Measurements from ENCODE around the gene RNF145. TPM values are rescaled to one million over a fixed set of nuclear protein-coding genes. Genes with fewer than 3 reads are reported as not detected.

Gene RNF145
- total RNA-seq, 4 donors from 2014 or later, result 20.2 to 78.2 (median 73.6) TPM

DNA sequence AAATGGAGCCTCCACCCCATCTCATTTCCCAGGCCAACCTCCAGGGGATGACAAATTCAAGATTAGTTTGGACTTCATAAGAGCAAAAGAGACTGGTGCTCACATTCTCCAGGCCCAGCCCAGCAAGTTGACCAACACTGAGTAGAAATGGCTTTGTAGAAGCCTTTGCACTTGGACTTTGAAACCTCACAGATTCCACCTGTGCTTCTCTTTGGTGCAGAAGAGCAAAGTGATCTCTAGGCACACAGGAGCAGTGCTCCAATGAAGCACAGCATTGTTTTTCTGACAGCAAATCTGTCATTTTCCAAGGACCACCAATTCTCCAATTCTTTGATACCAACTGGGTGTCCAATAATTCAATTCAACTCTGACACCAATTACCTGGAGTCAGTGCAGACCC, 17.1 kb upstream of the RNF145 start:
- H3K4me3 ChIP-seq, result no peak overlapping the region
- no peaks in the 10 kb centered on the region for H3K36me3 ChIP-seq
- no peak for DNase-seq
- intact Hi-C loops (cut with DNase I; ENCODE audit: low total_unique reads), result no loop called here
- H3K9me3 ChIP-seq, result no peaks in the 10 kb centered on the region
- H3K4me1 ChIP-seq, result no peaks in the 10 kb centered on the region
- H3K27me3 ChIP-seq, result no peaks in the 10 kb centered on the region
- H3K27ac ChIP-seq, result no peak overlapping the region
- no peak for TF ChIP-seq POLR2A (IDR thresholded peaks at IDR 0.05)
- TF ChIP-seq, protein P1, sequence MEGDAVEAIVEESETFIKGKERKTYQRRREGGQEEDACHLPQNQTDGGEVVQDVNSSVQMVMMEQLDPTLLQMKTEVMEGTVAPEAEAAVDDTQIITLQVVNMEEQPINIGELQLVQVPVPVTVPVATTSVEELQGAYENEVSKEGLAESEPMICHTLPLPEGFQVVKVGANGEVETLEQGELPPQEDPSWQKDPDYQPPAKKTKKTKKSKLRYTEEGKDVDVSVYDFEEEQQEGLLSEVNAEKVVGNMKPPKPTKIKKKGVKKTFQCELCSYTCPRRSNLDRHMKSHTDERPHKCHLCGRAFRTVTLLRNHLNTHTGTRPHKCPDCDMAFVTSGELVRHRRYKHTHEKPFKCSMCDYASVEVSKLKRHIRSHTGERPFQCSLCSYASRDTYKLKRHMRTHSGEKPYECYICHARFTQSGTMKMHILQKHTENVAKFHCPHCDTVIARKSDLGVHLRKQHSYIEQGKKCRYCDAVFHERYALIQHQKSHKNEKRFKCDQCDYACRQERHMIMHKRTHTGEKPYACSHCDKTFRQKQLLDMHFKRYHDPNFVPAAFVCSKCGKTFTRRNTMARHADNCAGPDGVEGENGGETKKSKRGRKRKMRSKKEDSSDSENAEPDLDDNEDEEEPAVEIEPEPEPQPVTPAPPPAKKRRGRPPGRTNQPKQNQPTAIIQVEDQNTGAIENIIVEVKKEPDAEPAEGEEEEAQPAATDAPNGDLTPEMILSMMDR (IDR thresholded peaks at IDR 0.05), result no peak

DNA sequence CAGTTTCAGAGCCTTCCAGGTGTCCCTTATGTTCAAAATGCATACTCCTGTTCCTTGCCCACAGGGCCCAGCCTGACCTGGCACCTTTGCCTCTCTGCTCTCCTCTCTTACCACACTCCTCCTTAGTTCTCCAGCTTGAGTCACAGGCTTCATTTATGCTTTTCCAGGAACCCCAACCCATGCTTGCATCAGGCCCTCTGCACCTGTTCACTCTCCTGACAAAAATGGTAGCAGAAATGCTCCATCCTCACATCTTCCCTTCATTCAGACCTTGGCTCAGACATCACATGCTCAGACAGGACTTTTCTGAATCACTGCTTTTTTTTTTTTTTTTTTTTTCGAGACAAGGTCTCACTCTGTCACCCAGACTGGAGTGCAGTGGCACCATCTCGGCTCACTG, 15.1 kb upstream of the RNF145 start:
- Histone ChIP-seq H3K4me1 (no peaks in the 10 kb centered on the region), H3K9me3 (no peaks in the 10 kb centered on the region), H3K36me3 (no peaks in the 10 kb centered on the region), H3K27me3 (no peaks in the 10 kb centered on the region), H3K27ac (no peak overlapping the region), H3K4me3 (no peak overlapping the region)
- intact Hi-C loops (cut with DNase I; ENCODE audit: low total_unique reads), result no loop called here
- no peak for TF ChIP-seq POLR2A (IDR thresholded peaks at IDR 0.05)
- TF ChIP-seq, protein P1 (IDR thresholded peaks at IDR 0.05), result no peak
- no peak for DNase-seq

DNA sequence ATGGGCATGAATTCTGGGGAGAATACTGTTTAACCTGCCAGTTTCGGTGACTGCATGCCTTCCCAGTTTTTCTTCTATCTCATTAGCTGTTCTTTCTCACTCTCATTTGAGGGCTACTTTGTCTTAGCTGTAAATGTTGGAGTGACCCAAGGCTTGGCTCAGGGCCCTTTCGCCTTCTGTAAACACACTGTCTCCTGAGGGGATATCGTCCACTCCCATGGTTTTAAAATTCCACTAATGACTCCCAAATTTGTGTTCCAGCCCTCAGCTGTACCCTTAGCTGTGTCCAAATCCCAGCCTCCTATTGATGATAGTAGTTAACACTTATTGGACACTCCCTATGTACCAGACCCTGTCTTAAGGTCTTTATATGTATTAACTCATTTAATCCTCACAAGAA, 14.1 kb upstream of the RNF145 start:
- H3K36me3 ChIP-seq, result no peaks in the 10 kb centered on the region
- no peaks in the 10 kb centered on the region for H3K4me1 ChIP-seq
- intact Hi-C loops (cut with DNase I; ENCODE audit: low total_unique reads), result no loop called here
- no peak overlapping the region for H3K27ac ChIP-seq
- TF ChIP-seq, protein P1 (IDR thresholded peaks at IDR 0.05), result no peak
- TF ChIP-seq POLR2A (IDR thresholded peaks at IDR 0.05), result no peak
- no peaks in the 10 kb centered on the region for H3K27me3 ChIP-seq
- no peak overlapping the region for H3K4me3 ChIP-seq
- H3K9me3 ChIP-seq, result no peaks in the 10 kb centered on the region
- no peak for DNase-seq

DNA sequence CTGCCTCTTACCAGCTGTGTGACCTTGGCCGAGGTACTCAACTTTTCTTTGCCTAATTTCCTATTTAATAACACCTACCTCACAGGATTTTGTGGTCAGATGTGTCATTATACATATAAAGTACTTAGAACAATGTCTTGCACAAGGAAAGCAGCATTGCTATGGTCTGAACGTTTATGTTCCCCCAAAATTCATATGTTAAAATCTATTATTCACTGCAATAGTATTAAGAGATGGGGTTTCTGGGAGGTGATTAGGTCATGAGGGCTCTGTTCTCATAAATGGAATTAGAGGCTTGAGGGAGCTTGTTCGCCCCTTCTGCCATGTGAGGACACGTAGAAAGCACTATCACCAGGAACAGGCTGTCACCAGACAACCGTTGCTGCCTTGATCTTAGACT, 10.9 kb upstream of the RNF145 start:
- Histone ChIP-seq H3K36me3 (no peaks in the 10 kb centered on the region), H3K4me3 (no peak overlapping the region), H3K27me3 (no peaks in the 10 kb centered on the region), H3K9me3 (no peaks in the 10 kb centered on the region), H3K27ac (no peak overlapping the region), H3K4me1 (no peaks in the 10 kb centered on the region)
- DNase-seq, result no peak
- no peak for TF ChIP-seq POLR2A (IDR thresholded peaks at IDR 0.05)
- TF ChIP-seq, protein P1 (IDR thresholded peaks at IDR 0.05), result no peak
- intact Hi-C loops (cut with DNase I; ENCODE audit: low total_unique reads), result no loop called here

DNA sequence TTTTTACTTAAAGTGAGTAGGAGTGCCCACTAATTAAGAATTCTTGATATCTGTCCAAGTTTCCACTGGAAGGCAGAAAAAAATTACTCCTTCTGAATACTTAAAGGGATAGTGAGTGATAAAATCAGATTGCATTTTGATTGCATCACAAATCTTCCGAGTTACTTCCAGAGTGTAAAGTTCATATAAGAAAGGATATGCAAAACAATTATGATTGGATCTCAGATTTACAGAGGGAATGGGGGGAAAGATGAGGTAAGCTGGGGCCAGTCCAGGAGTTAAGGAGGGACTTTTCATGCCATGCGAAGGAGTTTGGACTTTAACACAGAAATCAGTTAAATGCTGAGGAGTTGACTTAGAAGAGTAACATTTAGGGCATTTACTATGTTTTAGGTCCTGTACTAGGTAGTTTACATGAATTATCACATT, 9.3 kb upstream of the RNF145 start:
- Histone ChIP-seq H3K4me1 (no peaks in the 10 kb centered on the region), H3K36me3 (no peaks in the 10 kb centered on the region), H3K4me3 (no peak overlapping the region), H3K9me3 (no peaks in the 10 kb centered on the region), H3K27me3 (no peaks in the 10 kb centered on the region), H3K27ac (no peak overlapping the region)
- DNase-seq, result no peak
- intact Hi-C loops (cut with DNase I; ENCODE audit: low total_unique reads), result no loop called here
- TF ChIP-seq, protein P1 (IDR thresholded peaks at IDR 0.05), result no peak
- no peak for TF ChIP-seq POLR2A (IDR thresholded peaks at IDR 0.05)

Data from uterus (tissue), 4 donors.